WI38 (cell line): Measurements from ENCODE around the gene L2HGDH.

Experiments used
- H3K4me3 ChIP-seq: 2 replicates; pipeline ENCODE4 v1.5.1; 2011; ENCODE audit warnings: low read depth, mild to moderate bottlenecking, control low read depth, low read length
- TF ChIP-seq, protein P1 (sequence below): IDR thresholded peaks from 2 replicates; pipeline ENCODE4 v1.5.1; 2012; ENCODE audit warnings: low read depth, mild to moderate bottlenecking, control low read depth, low read length

The L2HGDH gene

DNA sequence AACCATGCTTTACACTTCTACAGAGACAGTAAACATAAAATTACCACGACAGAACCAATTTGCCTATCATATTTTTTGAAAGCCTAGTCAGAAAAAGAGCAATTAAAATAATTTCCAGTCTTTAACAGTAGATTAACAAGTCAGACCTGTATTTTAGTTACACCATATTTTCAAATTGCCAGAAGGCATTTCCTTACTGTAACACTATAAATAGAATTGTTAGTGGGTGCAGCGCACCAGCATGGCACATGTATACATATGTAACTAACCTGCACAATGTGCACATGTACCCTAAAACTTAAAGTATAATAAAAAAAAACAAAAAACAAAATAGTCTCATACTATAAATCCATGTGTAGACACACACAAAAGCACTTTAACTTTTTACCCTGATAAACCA is 96.6 kb downstream of the L2HGDH start:
- TF ChIP-seq, protein P1, sequence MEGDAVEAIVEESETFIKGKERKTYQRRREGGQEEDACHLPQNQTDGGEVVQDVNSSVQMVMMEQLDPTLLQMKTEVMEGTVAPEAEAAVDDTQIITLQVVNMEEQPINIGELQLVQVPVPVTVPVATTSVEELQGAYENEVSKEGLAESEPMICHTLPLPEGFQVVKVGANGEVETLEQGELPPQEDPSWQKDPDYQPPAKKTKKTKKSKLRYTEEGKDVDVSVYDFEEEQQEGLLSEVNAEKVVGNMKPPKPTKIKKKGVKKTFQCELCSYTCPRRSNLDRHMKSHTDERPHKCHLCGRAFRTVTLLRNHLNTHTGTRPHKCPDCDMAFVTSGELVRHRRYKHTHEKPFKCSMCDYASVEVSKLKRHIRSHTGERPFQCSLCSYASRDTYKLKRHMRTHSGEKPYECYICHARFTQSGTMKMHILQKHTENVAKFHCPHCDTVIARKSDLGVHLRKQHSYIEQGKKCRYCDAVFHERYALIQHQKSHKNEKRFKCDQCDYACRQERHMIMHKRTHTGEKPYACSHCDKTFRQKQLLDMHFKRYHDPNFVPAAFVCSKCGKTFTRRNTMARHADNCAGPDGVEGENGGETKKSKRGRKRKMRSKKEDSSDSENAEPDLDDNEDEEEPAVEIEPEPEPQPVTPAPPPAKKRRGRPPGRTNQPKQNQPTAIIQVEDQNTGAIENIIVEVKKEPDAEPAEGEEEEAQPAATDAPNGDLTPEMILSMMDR, result no peak
- H3K4me3 ChIP-seq, result no peak overlapping the region

DNA sequence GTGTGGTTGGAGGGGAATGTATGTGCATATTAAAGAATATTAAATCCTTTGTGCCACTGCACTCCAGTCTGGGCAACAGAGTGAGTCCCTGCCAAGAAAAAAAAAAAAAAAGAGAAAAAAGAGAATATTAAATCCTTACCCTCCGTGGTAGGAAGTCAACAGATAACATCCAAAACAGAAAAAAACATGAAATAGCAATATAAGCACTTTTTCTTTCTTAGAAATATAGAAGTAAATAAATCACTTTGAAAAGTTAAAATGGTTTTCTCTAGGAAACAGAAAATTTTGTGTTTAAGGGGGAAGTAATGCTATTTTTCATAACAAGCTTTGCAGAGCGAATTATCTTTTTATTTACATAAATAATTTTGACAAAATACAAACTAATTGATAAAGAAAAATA is 98.2 kb downstream of the L2HGDH start:
- TF ChIP-seq, protein P1, result no peak
- no peak overlapping the region for H3K4me3 ChIP-seq

DNA sequence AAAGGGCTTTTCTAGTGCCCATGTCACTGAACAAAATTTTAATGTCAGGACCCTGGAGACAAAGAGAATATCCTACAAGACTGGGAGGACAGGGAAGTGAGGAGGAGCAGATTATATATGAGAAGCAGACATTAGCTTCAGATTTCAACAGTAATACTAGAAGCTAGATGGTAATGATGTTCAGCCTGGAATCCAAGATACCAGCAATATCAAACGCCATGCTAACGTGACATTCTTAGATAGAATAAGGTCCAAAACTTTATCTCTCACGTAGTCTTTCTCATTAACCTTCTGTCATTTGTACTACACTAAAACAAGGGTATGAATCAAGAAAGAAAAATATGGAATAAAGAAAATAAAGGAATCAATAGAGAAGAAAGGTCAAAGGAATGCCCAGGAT is 99.3 kb downstream of the L2HGDH start:
- TF ChIP-seq, protein P1, result no peak
- no peak overlapping the region for H3K4me3 ChIP-seq

DNA sequence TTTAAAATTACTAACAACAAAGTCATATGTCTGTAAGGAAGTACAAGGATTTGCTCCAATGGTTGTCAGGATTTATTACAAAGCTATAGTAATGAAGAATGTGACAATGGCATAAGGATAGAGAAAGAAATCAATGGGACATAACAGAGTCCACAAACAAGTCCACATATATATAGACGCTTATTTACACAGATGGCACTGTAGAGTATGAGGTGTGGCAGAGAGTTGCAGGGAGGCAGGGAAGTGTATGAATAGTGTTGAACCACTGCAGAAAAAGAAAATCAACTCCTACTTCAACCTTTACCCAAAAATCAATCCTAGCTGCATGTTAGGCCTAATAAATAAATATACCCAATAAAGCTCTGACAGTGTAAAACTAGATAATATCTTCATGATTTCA is 102.0 kb downstream of the L2HGDH start:
- H3K4me3 ChIP-seq, result no peak overlapping the region
- TF ChIP-seq, protein P1, result no peak

DNA sequence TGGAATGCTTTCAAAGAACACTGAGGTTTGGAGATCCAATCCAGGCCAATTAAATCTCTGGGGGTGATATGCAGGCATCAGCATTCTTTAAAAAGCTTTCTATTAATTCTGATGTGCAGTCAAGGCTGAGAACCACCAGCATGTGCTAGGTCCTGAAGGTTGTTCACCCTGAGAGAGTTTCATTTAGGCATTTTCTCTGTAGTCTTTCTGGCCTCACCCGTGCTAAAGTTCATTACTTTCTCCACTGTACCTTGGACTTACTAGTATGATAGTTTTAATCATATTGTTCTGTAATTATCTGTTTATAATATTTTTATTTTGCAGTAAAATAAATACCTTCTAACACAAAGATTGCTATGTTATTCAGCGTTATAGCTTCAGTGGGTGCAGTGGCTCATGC is 113.5 kb downstream of the L2HGDH start:
- H3K4me3 ChIP-seq, result no peak overlapping the region
- TF ChIP-seq, protein P1, result no peak

DNA sequence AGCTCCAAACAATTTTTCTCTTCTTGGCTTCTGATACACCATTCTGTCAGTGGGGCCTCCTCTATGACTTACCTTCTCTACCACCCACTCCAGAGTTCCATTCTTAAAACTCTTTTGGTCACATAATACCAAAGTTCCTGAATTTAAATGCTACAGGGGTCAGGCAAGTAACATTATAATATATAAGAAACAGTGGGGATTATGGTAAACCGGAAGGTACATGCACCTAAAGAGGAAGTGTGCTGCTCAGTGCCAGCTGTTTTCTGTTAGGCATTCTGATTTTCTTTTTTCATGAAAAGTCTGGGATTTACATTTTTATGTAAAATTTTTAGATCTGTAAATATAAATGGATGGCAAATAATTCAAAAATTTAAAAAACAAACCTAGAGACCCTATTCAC is 120.5 kb downstream of the L2HGDH start:
- no peak overlapping the region for H3K4me3 ChIP-seq
- TF ChIP-seq, protein P1, result no peak
